ENCODE data around the gene LRRC47.

LRRC47 gene

DNA sequence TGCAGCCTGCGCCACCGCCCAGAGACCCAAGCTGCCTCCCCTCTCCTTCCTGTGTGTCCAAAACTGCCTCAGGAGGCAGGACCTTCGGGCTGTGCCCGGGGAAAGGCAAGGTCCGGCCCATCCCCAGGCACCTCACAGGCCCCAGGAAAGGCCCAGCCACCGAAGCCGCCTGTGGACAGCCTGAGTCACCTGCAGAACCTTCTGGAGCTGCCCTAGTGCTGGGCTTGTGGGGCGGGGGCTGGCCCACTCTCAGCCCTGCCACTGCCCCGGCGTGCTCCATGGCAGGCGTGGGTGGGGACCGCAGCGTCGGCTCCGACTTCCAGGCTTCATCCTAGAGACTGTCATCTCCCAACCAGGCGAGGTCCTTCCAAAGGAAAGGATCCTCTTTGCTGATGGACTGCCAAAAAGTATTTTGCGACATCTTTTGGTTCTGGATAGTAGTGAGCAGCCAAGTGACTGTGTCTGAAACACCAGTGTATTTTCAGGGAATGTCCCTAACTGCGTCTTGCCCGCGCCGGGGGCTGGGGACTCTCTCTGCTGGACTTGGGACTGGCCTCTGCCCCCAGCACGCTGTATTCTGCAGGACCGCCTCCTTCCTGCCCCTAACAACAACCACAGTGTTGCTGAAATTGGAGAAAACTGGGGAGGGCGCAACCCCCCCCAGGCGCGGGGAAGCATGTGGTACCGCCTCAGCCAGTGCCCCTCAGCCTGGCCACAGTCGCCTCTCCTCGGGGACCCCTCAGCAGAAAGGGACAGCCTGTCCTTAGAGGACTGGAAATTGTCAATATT lies 63.0 kb downstream of the LRRC47 start:
- DNase-seq (ENCODE audit: low read depth in 3 of 3), result no peak

DNA sequence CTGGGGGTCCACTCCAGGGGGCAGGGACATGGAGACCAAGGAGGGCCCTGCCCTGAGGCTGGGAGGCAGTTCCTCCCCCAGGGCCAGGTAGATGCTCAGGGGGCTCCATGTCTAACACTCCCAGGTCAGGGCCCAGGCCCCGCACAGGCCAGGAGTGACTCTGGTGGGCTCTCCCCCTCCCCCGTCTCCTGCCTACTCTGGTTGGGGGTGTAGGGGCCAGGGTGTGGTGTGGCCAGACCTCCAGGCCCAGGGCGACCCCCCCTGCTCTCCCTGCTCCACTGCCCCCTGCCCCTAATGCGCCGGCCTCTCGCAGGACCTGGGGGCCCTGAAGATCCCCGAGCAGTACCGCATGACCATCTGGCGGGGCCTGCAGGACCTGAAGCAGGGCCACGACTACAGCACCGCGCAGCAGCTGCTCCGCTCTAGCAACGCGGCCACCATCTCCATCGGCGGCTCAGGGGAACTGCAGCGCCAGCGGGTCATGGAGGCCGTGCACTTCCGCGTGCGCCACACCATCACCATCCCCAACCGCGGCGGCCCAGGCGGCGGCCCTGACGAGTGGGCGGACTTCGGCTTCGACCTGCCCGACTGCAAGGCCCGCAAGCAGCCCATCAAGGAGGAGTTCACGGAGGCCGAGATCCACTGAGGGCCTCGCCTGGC lies 63.7 kb downstream of the LRRC47 start:
- DNase-seq (ENCODE audit: low read depth in 3 of 3), result no peak

DNA sequence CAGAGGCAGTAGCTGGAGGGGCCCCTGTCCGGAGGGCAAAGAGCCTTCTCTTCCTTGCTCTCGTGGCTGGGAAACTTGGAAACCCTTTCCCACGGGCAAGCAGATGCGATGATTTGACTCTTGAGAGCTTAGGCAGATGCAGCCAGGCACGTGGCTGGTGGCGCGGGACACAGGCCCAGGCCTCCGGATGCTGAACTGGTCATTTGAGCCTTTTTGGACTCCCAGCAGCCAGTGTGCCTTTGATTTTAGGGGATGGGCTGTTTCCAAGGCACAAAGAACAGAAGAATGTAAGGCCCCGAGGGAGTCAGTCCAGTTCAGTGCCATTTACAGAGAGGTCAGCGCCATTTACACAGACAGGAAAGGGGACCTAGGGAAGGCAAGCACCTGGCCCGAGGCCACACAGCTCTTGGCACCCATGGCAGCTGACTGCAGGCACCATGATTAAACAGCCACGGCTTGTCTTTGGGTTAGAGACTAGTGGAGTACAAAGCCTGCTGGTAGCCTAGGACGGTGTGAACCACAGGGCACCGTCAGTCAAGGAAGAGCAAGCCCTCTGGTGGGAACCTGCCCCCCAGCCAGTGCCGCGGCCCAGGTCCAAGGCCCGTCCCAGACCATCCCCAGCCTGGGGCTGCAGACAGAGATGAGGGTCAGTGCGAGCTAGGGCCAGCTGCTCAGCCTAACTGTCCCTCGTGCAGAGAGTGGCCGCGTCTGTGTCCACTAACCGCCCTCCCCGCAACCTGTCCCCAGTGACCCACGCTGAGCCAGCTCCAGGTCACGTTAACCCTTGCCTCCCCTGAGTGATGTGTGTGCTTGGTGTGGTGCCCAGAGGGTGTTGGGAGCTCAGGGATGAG lies 64.5 kb downstream of the LRRC47 start:
- DNase-seq (ENCODE audit: low read depth in 3 of 3), result no peak

DNA sequence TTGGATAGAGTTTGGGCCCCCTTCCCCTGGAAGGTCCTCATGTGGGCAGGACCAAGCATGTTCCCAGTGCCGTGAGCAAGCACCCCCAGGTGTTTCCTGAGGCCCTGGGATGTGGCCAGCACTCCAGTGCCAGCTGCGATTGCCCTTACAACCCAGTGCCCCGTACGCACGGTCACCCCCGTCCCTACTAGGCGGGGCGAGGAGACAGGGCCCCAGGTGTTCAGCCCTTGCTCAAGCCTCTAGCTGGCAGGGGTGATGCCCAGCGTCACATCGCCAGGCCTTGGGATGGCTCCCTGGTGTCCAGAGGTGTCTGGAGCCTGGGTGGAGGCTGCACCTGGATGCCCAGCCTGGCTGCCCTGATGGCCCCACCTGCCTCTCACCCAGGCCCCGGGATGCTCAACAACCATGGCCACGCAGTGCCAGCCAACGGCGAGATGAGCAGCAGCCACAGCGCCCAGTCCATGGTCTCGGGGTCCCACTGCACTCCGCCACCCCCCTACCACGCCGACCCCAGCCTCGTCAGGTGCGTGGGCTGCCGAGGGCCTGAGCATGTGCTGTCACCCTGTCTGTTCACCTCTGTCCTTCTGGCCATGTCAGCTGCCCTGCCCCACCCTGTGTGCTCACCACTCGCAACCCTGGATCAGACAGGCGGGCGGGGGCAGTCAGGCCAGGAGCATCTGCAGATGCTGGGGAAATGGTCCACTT lies 65.6 kb downstream of the LRRC47 start:
- no peak for DNase-seq (ENCODE audit: low read depth in 3 of 3)

DNA sequence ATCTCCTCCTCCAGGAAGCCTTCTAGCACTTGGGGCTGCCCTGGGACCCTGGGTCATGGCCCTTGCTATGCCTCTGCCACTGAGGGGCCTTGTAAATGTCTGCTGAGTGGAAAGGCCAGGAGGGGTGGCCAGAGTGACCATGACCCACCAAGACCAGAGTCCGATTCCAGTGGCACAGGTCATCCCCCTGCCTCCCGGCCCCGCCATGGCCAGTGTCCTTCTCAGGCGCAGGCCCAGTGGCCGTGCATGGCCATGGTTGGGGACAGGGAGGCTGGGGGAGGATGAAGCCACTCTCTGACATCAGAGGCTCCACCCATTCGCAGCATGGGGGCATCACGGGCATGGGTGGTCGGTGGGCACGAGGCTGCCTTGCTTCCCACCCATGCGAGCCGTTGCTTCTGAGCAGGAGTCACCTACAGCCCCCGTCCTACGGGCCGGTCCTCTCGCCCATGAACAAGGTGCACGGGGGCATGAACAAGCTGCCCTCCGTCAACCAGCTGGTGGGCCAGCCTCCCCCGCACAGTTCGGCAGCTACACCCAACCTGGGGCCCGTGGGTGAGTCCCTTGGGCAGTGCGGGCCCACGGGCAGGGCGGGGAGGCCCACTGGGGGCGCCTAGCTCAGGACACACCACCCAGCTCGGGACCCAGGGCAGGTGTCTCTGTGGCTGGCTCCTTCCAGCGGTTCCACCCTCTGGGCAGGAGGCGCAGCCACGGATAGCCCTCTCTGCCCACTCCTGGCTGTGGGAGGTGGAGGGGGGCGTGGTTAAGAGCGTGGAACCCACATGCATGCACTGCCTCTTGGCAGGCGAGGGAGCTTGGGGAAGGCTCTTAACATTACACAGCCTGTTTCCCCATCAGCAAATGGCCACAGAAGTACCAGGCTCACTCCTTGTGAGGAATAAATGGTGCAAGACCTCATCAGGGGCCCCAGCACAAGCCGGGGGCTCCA lies 66.4 kb downstream of the LRRC47 start:
- no peak for DNase-seq (ENCODE audit: low read depth in 3 of 3)
